Midbrain (tissue), 1 donor: ENCODE measurements around the gene LILRB2.
"Not testable (repeated sequence)": the region's sequence is repeated elsewhere in the genome, so short reads cannot be mapped to it uniquely, and the experiment has no call there.

ENCODE experiments used
- DNase-seq: peaks from one replicate; lab custom pipeline; 2025; lab: John Stamatoyannopoulos, UW

The LILRB2 gene

DNA sequence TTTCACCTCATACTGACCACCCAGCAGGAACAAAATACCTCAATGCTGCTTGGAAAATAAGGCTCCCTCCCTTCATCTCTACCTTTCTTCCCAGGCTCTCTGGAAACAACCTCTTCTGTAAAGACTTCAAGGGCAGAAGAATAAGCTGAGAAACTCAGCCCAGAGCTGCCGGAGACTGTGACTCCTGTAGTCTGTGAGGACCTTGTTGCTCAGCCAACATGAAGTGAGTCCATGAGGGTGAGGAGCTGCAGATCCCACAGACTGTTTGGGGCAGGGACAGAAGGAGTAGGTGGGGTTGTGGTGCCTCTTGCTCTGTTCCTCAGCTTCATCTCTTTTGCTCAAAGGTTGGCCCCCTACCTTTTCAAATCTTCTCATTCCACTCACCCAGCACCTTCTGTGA, 24.2 kb upstream of the LILRB2 start:
- no peak for DNase-seq

DNA sequence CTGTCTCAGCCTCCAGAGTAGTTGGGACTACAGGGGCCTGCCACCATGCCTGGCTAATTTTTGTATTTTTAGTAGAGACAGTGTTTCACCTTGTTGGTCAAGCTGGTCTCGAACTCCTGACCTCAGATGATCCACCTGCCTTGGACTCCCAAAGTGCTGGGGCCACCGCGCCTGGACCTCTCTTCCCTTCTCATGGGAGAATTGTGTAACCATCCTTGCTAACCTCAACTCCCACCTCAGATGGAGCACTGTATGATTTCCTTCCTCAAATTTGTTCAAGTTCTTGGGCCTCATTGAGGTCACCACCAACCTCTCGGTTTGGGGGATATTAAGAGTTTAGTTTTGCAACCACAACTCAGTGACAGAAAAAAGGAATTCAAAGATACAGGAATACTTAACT, 21.3 kb upstream of the LILRB2 start:
- peak; percentile 2 for DNase-seq

- no peak for DNase-seq
These were observed 18.6 kb upstream of the LILRB2 start for GRCh38 chr19:54299515-54299914.

DNA sequence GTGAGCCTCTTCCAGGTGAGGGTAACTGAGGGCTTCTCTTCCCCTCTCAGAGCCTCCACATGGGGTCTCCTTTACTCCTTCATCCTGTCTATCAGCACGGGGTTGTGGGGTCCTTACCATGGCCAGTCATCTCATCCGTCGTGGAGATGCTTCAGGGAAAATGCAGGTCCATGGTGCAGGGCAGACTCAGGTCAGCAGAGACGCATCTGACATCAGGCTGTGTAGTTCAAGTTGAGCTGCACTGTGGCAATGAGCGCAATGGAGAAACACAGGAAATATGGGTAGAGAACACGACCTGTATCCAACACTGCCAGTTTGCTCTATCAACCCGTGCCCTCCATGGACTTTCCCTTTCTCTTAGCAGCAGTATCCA, 18.2 kb upstream of the LILRB2 start:
- no peak for DNase-seq

- no peak for DNase-seq
These were observed 17.6 kb upstream of the LILRB2 start for GRCh38 chr19:54298357-54299125.

GRCh38 chr19:54297759-54298305, 16.9 kb upstream of the LILRB2 start:
- DNase-seq, result no peak

- no peak for DNase-seq
These were observed 13.6 kb upstream of the LILRB2 start for GRCh38 chr19:54294539-54294938.

DNA sequence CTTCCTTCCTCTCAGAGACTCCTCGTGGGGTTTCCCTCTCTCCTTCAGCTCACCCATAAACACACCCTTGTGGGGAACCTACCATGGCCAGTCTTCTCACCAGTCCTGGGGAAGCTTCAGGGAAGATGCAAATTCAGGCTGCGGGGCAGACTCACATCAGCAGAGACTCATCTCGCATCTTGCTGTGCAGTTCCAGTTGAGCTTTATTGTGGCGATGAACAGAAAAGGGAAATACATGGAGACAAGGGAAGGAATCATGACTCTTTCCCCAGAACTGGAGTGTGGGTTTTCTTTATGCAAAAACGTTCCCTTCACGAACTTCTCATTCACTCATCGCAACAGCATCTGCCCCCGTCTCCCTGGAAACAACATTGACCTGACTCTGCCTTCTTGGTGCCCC, 8.2 kb upstream of the LILRB2 start:
- DNase-seq, result not testable (repeated sequence)

DNA sequence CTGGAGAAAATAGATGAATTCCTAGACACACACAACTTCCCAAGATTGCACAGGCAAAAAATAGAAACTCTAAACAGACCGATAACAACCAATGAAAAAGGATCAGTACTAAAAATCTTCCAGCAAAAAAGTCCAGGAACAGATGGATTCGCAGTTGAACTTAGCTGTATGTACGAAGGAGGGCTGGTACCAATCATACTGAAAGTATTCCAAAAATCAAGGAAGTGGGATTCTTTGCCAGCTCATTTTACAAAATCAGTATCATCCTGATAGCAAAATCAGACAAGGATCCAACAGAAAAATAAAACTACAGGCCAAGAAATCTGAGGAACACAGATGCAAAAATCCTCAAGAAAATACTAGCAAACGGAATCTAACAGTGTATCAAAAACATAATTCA, 6.5 kb upstream of the LILRB2 start:
- DNase-seq, result no peak

GRCh38 chr19:54286283-54286682, 5.4 kb upstream of the LILRB2 start:
- not testable (repeated sequence) for DNase-seq

DNA sequence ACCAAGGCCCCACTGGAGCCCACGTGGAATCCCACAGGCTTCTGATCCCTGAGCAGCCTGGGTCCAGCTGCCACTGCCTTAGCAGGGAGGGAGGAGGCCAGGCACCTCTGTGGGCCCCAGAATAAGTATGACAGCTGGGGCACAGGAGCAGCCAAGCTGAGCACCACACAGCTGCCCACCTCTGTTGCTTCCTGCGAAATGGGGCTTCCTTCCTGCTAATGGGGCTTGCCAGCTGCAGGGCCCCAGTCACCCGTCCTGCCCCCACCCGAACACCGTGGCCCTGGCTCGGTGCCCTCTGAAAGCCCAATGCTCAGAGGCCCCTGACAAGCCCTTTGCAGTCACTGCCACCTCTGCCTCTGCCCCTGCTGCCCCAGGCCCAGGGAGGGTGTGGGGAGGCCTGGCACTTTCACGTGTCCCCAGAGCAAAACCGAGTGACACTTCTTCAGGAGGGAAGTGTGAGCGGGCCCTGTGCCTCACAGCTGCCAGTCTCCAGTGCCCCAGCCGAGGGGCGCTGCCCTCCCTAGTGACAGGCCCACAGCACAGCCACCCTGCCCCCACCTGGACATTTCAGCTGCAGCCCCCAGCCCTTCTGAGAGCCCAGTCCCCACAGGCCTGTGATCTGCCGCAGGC, 4.6 kb upstream of the LILRB2 start:
- DNase-seq, result not testable (repeated sequence)

- DNase-seq, result no peak
These were observed 2.0 kb upstream of the LILRB2 start for GRCh38 chr19:54282686-54283470.

DNA sequence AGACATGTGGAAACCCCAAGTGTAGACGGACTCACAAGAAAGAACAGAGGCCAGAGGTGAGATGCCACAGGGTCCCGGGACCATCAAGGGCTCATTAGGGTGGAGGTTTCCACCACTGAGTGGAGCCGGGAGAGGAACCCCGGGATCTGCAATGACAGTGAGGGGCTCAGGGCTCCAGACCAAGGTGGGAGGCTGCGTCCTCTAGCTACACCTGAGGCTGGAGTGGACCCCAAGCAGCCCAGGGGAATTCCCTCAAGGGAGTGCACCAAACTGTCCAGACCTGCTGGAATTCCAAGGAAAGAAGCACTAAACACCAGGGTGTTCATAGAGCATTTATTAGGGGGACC, 792 bp upstream of the LILRB2 start:
- DNase-seq, result not testable (repeated sequence)

DNA sequence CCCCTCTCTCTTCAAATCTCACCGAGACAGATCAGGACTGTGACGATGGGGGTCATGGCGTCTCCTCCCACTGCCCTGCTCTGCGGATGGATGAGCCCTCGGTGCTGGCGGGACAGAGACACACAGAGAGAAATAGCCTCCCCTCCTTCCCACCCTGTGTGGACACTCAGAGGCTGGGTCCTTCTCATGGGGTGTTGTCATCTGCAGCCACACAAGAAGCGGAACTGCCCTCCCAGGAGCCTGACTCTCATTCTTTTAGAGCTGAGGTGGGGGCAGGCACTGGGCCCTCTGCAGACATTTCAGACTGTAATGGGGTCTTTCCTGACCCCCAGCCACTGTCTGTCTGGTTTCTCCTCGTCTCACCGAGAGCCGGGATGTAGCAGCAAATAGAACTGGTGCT, 469 bp downstream of the LILRB2 start:
- not testable (repeated sequence) for DNase-seq

DNA sequence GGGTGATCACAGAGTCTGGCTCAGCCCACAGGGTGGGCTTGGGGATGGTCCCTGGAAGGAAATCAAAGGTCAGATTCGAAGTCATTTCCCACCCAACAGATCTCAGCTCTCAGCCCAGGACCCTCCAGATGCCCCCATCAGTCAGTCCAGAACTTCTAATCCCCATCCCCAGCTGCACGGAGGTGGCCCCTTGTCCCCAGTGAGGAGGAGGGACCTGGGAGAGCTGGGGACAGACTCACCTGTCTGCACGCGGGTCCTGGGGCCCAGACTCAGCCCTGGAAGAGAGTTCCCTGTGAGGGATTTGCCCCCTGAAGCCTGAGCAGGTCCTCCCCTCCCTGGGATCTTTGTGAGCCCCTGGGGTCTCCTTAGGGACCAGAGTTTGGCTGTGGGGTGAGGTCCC, 885 bp downstream of the LILRB2 start:
- DNase-seq, result not testable (repeated sequence)

DNA sequence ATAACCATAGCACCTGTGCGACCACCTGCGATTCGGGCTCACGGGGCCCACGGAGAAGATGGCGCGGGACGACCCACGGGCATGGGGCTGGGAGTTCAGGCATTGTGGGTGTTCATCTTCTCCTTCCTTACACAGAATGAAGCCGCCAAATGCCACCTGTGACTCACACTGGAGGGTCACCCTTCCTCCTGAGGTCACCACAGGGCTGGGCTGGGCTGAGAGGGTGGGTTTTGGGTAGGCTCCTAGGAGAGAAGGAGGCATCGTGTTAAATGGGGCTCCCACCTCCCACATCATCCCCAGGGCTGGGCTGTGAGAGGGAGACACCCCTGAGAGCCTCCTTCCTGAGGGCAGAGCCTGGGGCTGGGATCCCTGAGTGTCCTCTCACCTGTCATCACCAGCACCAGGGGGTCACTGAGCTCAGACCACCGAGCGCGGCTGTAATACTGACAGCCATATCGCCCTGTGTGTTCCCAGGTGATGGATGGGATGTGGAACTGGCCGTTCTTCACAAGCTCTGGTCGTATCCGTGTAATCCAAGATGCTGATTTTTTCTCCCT, 1.4 kb downstream of the LILRB2 start:
- DNase-seq, result no peak

GRCh38 chr19:54278571-54279195, 2.2 kb downstream of the LILRB2 start:
- DNase-seq, result not testable (repeated sequence)

- not testable (repeated sequence) for DNase-seq
These were observed 2.9 kb downstream of the LILRB2 start for GRCh38 chr19:54278056-54278455.

GRCh38 chr19:54277111-54277615, 3.7 kb downstream of the LILRB2 start:
- DNase-seq, result not testable (repeated sequence)

- no peak for DNase-seq
These were observed 5.0 kb downstream of the LILRB2 start for GRCh38 chr19:54275951-54276350.

DNA sequence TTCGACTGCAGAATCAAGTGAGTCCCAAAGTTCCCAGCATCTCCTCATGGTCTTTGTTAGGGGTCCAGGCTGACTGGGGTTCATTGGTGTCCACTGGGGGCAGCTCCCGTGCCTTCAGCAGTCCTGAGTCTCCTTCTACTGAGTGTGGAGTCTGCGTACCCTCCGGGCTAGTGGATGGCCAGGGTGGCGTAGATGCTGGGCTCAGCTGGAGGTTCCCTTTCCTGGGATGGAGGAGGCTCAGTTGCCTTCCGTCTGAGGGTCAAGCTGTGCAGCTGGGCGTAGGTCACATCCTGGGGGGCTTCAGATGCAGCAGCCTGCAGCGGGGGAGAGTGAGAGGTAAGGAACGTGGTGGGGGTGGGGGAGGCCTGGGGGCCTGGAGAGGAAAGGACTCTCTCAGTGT, 6.4 kb downstream of the LILRB2 start:
- not testable (repeated sequence) for DNase-seq

DNA sequence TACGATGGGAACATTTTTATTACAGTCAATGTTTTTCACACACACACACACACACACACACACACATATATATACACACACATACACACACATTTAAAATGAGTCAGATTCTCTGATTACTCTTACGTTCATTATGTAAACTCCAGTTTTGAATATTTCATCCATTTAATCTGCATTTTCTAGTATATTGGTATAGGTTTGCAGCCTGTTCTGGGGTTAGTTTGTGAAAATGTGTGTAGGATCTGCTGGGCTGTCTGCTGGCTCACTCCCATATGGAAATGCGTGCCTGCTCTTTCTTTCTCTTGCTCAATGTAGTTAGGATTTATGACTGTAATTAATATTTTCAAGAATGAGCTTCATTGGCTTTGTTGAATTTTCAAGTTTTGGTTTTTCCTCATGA, 7.1 kb downstream of the LILRB2 start:
- no peak for DNase-seq
